Right lobe of liver (tissue), 4 donors: Measurements from ENCODE around the gene ASB14.

Experiments used
- CTCF ChIP-seq, 4 donors: fragments of 200-600 bp in 3 of 4; fragments of 450-650 bp in 1 of 4; IDR thresholded peaks; one replicate each; pipeline versions ENCODE4 v1.5.1 to v1.8.0; 2016 to 2022; ENCODE audit warnings: antibody characterized with exemption in 4 of 4, mild to moderate bottlenecking in 2 of 4
- POLR2A ChIP-seq: fragments of 450-650 bp; IDR thresholded peaks from one replicate; pipeline ENCODE4 v1.6.1; 2017; ENCODE audit warnings: antibody characterized with exemption, mild to moderate bottlenecking
- donor health status: DM: no; HTN: no; CAD: no.
- donor health status: DM: no; HTN: no; CAD: no.
- donor health status: DM: no; HTN: yes; CAD: no.

GRCh38 chr3:57274845-57275244 is 17.6 kb downstream of the ASB14 start:
- TF ChIP-seq POLR2A (no peak), CTCF (IDR thresholded peaks at IDR 0.05) (no peak)
